G401 (cell line): Measurements from ENCODE around the gene ARID3C. TPM values are rescaled to one million over a fixed set of nuclear protein-coding genes. Genes with fewer than 3 reads are reported as not detected.
A peak's percentile ranks its signal among the peaks of the same experiment; 100 is the strongest.
"Not testable (repeated sequence)": the region's sequence is repeated elsewhere in the genome, so short reads cannot be mapped to it uniquely, and the experiment has no call there.

Experiments
- DNase-seq: peaks from one replicate; pipeline ENCODE4 v3.0.0-alpha.2; 2015; ENCODE audit warnings: low spot score
- in situ Hi-C: cut with HindIII; loops from 2 replicates; pipeline ENCODE4 v1.10.0; 2016; ENCODE audit warnings: low sequenced_read_pairs, mixed read lengths
- total RNA-seq: library from RNA; depleted of rRNA; stranded (reverse); fragments of >200 nt; shearing (Covaris generic); gene quantifications from 2 replicates; pipeline ENCODE4 v1.2.3, GENCODE V29; 2014

ARID3C gene
- total RNA-seq, 1 experiment from 2014 or later: 1.5 TPM

- DNase-seq: no peak
Measured at GRCh38 chr9:34653151-34654072, 24.5 kb upstream of the ARID3C start.

DNA sequence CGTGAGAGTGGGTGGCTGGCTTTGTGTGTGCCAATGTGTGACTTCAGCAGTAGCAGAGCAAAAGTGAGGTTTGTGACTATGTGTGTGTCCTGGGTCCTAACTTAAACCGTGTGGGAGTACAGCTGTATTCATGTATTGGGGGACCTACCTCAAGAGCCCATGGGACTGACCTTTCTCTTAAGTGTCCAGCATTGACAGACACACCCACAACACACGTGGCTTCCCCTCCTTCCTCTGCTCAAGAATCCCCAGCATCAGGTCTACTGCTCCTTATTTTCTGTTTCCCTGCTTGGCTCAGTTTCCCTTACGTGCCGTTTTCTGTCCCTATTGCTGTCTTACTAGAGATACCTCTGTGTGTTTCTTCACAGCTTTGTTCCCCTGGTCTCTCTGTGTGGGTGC lies 23.7 kb upstream of the ARID3C start:
- no peak for DNase-seq
- in situ Hi-C loops: no loop called here

More at GRCh38 chr9:34653151-34654072, 24.5 kb upstream of the ARID3C start:
- in situ Hi-C loops: no loop called here

GRCh38 chr9:34651876-34652601 lies 23.2 kb upstream of the ARID3C start, which contains the start of gene IL11RA:
Gene IL11RA, plus strand, starts transcription at chr9:34652185. Its CDS starts 3,033 bp downstream, at chr9:34655218.
- DNase-seq: peak; percentile 56
- in situ Hi-C loops: no loop called here

- in situ Hi-C loops: no loop called here
- DNase-seq: no peak
Measured at GRCh38 chr9:34651321-34651720, 22.5 kb upstream of the ARID3C start.

DNA sequence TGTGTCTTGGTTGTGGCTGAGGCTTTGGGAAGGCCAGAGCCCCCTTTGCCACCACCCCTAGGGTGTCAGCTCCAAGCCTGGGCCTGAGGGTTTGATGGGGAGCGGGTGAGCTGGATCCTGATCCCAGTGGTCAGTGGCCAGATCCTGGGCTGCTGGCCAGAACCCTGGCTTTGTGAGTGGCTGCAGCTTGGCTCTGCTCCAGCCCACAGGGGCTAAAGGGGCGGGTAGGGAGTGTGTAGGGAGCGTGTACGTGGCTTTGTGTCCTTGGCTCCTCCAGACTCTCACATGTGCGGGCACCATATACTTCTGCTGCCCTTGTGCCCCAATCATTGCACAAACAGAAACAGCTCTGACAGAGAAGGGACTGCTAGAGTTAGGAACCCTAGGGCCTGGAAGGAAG lies 21.9 kb upstream of the ARID3C start:
- DNase-seq: no peak
- in situ Hi-C loops: no loop called here

DNA sequence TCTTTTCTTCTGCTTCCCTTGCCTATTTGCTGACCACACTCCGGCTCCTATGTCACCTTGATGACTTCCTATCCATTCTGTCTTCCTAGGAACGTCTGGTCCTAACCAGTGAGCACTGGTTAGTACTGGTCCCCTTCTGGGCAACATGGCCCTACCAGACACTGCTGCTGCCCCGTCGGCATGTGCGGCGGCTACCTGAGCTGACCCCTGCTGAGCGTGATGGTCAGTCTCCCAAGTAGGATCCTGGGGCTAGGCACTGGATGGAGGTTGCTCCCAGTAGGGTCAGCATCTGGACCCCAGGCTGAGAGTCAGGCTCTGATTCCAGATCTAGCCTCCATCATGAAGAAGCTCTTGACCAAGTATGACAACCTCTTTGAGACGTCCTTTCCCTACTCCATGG lies 19.8 kb upstream of the ARID3C start:
- no peak for DNase-seq
- in situ Hi-C loops: no loop called here

DNA sequence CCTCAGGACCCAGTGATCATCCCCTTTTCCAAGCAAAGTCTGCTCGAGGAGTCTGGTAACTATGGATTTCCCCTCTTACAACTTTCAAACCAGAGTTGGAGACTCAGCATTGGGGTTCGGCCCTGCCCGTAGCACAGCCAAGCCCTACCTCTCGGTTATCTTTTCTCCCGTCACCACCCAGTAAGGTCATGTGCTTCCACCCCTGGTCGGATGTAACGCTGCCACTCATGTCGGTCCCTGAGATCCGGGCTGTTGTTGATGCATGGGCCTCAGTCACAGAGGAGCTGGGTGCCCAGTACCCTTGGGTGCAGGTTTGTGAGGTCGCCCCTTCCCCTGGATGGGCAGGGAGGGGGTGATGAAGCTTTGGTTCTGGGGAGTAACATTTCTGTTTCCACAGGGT lies 18.8 kb upstream of the ARID3C start:
- in situ Hi-C loops: no loop called here
- no peak for DNase-seq

- in situ Hi-C loops: no loop called here
- DNase-seq: no peak
Measured at GRCh38 chr9:34647084-34647403, 18.2 kb upstream of the ARID3C start.

- DNase-seq: peak; percentile 85
- in situ Hi-C loops: no loop called here
Measured at GRCh38 chr9:34646211-34647083, 17.6 kb upstream of the ARID3C start, which contains the start of gene GALT. Gene GALT, plus strand, starts transcription at chr9:34646675. Its CDS starts 30 bp downstream, at chr9:34646705.

DNA sequence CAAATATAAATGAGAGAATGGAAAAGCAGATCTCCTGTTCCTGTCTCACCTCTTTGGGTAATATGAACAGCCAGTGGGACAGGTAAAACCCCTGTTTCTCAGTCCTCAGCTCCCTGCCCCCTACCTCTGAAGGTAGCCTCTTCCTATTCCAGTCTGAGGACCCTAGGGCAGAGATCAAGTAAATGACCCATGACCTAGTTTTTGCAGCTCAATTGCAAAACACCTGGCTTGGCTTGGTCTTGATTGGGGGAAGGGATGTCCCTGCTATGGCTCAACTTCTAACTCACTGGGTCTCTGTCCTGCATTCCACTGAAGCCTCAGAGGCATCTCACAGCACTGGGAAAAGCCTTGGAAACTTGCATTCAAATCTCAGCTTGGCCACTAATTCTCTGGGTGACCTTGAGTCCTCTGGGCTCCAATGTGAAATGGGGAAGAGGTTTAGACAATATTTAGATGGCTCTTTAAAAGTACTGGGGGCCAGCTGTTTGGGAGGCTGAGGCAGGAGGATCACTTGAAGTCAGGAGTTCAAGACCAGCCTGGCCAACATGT lies 16.0 kb upstream of the ARID3C start:
- in situ Hi-C loops: no loop called here
- DNase-seq: no peak

DNA sequence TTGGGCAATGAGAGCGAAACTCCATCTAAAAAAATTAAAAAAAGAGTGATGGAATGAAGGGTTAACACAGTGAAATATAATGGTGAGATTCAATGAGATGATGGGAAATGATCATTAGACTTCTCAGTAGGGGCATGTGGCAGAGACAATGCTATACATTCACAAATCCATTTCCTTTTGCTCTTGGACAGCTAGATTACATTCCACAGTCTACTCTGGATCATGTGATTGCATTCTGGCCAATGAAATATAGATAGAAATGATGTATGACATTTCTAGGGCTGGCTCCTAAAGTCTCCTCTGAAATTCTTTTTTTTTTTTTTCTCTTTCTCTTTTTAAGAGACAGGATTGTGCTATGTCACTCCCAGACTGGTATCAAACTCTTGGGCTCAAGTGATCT lies 13.8 kb upstream of the ARID3C start:
- in situ Hi-C loops: no loop called here

DNA sequence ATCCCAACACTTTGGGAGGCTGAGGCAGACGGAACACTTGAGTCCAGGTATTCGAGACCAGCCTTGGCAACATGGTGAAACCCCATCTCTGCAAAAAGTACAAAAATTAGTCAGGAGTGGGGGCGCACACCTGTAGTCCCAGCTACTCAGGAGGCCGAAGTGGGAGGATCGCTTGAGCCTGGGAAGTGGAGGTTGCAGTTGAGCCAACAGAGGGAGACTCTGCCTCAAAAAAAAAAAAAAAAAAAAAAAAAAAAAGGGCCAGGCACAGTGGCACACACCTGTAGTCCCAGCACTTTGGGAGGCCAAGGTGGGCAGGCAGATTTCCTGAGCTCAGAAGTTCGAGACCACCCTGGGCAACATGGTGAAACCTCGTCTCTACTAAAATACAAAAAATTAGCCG lies 10.5 kb upstream of the ARID3C start:
- in situ Hi-C loops, DNase-seq: not testable (repeated sequence)

More for the DNA sequence above, 13.8 kb upstream of the ARID3C start:
- no peak for DNase-seq

GRCh38 chr9:34638138-34638445 lies 9.2 kb upstream of the ARID3C start:
- in situ Hi-C loops: no loop called here
- no peak for DNase-seq

- peak; percentile 93 for DNase-seq
- in situ Hi-C loops: no loop called here
Measured at GRCh38 chr9:34637356-34638137, 8.7 kb upstream of the ARID3C start, which contains the start of gene SIGMAR1. Gene SIGMAR1, minus strand, starts transcription at chr9:34637787. Its CDS starts 90 bp downstream, at chr9:34637697.

- in situ Hi-C loops: no loop called here
- DNase-seq: no peak
Measured at GRCh38 chr9:34636791-34637355, 8.0 kb upstream of the ARID3C start.

DNA sequence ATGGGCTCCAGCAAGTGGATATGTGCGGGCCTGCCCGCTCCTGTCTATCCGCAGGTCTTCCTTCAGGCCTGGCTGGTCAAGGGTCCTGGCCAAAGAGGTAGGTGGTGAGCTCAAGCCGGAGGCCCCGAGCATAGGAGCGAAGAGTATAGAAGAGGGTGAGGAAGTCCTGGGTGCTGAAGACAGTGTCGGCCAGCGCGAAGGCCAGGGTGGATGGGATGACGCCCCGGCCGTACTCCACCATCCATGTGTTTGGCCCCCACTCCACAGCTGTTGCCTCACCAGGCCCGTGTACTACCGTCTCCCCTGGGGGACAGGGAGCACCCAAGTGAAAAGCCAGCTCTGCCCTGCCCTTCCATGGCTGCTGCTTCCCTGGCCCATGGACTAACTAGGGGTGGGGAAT lies 6.7 kb upstream of the ARID3C start:
- in situ Hi-C loops: no loop called here
- DNase-seq: no peak

GRCh38 chr9:34634551-34635248 lies 5.8 kb upstream of the ARID3C start:
- in situ Hi-C loops: no loop called here
- no peak for DNase-seq
